ENCODE measurements around the gene YRDC. TPM values are rescaled to one million over a fixed set of nuclear protein-coding genes. Genes with fewer than 3 reads are reported as not detected.

The YRDC gene
- polyA plus RNA-seq, 1 of the 3 experiments (the other 2 are of a cell fraction) = 34.2 TPM

GRCh38 chr1:37767488-37767887 is 40.5 kb downstream of the YRDC start:
- ChIA-PET POLR2A (interaction anchor here (0.6 kb wide), 1 partner anchor 1304 kb away, joined by 4 read pairs; no protein-coding TSS in a partner anchor), CTCF (interaction anchor here (1.2 to 2.3 kb wide), 3 partner anchors 10 to 40 kb away, joined by 3 to 8 read pairs (median 7); partner anchors contain the start of gene C1orf122)
- TF ChIP-seq REST (IDR thresholded peaks at IDR 0.05; ENCODE audit: low read depth, low read length) (0 out of 2 replicates have a peak, but pooled peaks have one; percentile 41), TEAD4 (IDR thresholded peaks at IDR 0.05; ENCODE audit: borderline replicate concordance, insufficient read depth) (no peak)
- no peaks in the 10 kb centered on the region for H3K79me2 ChIP-seq (ENCODE audit: insufficient read depth)
- no peaks in the 10 kb centered on the region for H3K9me3 ChIP-seq
- 0 out of 2 replicates have a peak, but pooled peaks cover 3% of the 10 kb centered on the region for H4K20me1 ChIP-seq (ENCODE audit: insufficient read depth)
- peaks cover 0 to 13% of the 10 kb centered on the region in 2 experiments; a peak in 1 of 4 replicates for H3K4me1 ChIP-seq (ENCODE audit: control insufficient read depth in 1 of 2, insufficient read depth in 2 of 2, low read depth in 1 of 2, low read length in 1 of 2)
- H3K27me3 ChIP-seq (ENCODE audit: insufficient read depth) = peaks cover 40% of the 10 kb centered on the region
- WGBS (ENCODE audit: low lambda C conversion rate) = 6% methylated on average over 2 of the region's 2 CpGs
- H3F3A ChIP-seq (replicated peaks; ENCODE audit: insufficient read depth) = no peaks in the 10 kb centered on the region
- H3K4me3 ChIP-seq (ENCODE audit: low read depth in 2 of 2, low read length in 1 of 2) = no peak overlapping the region
- H3K36me3 ChIP-seq (replicated peaks in 1 of 2; ENCODE audit: control insufficient read depth in 1 of 2, insufficient read depth in 2 of 2, low read length in 1 of 2) = no peaks in the 10 kb centered on the region
- no peak overlapping the region for H3K9ac ChIP-seq
- no peak overlapping the region for H2AFZ ChIP-seq (ENCODE audit: low read depth)
- H3K4me2 ChIP-seq = no peak overlapping the region
- no peak overlapping the region for H3K27ac ChIP-seq (ENCODE audit: low read depth in 2 of 2, low read length in 1 of 2)
- no peak for DNase-seq
- no peaks in the 10 kb centered on the region for H3K9me2 ChIP-seq

- Histone ChIP-seq H2AFZ (ENCODE audit: low read depth) (no peak overlapping the region), H4K20me1 (ENCODE audit: insufficient read depth) (0 out of 2 replicates have a peak, but pooled peaks cover 3% of the 10 kb centered on the region), H3K79me2 (ENCODE audit: insufficient read depth) (no peaks in the 10 kb centered on the region), H3K4me3 (ENCODE audit: low read depth in 2 of 2, low read length in 1 of 2) (peak overlapping the region in 1 of 2 experiments; percentile 42; a peak in 2 of 4 replicates), H3K27ac (ENCODE audit: low read depth in 2 of 2, low read length in 1 of 2) (no peak overlapping the region), H3K27me3 (ENCODE audit: insufficient read depth) (peaks cover 40% of the 10 kb centered on the region), H3K36me3 (replicated peaks in 1 of 2; ENCODE audit: control insufficient read depth in 1 of 2, insufficient read depth in 2 of 2, low read length in 1 of 2) (no peaks in the 10 kb centered on the region), H3K4me2 (peak overlapping the region; percentile 24; the same call in 1 of the 2 replicates), H3F3A (replicated peaks; ENCODE audit: insufficient read depth) (no peaks in the 10 kb centered on the region), H3K4me1 (ENCODE audit: control insufficient read depth in 1 of 2, insufficient read depth in 2 of 2, low read depth in 1 of 2, low read length in 1 of 2) (peaks cover 0 to 13% of the 10 kb centered on the region in 2 experiments; a peak in 1 of 4 replicates), H3K9me3 (no peaks in the 10 kb centered on the region), H3K9me2 (no peaks in the 10 kb centered on the region), H3K9ac (no peak overlapping the region)
- WGBS (ENCODE audit: low lambda C conversion rate) = 4% methylated on average over 16 of the region's 27 CpGs
- no peak for TF ChIP-seq GABPA (IDR thresholded peaks at IDR 0.05; ENCODE audit: low read depth)
- TF ChIP-seq SIN3A (IDR thresholded peaks at IDR 0.05; ENCODE audit: borderline replicate concordance, low read depth, low read length) = no peak
- TF ChIP-seq GATA2 (CRISPR knock-in tag; IDR thresholded peaks at IDR 0.05) = no peak
- peak; percentile 62 for TF ChIP-seq MXI1 (IDR thresholded peaks at IDR 0.05; ENCODE audit: low read depth, low read length)
- no peak for TF ChIP-seq RXRA (IDR thresholded peaks at IDR 0.05; ENCODE audit: borderline replicate concordance, low read depth)
- no peak for TF ChIP-seq IRF3 (IDR thresholded peaks at IDR 0.05; ENCODE audit: low read depth, low read length)
- peak; percentile 58 for TF ChIP-seq RAD21 (IDR thresholded peaks at IDR 0.05; ENCODE audit: low read length)
- no peak for TF ChIP-seq YY1 (IDR thresholded peaks at IDR 0.05; ENCODE audit: low read depth)
- TF ChIP-seq CHD2 (IDR thresholded peaks at IDR 0.05; ENCODE audit: low read length, partially characterized antibody) = no peak
- TF ChIP-seq MAX (IDR thresholded peaks at IDR 0.05; ENCODE audit: low read depth) = no peak
- no peak for TF ChIP-seq NRF1 (IDR thresholded peaks at IDR 0.05; ENCODE audit: low read depth, low read length)
- 0 out of 2 replicates have a peak, but pooled peaks have one; percentile 9 for TF ChIP-seq CTCF (IDR thresholded peaks at IDR 0.05)
- TF ChIP-seq PBX3 (IDR thresholded peaks at IDR 0.05) = no peak
- DNase-seq = peak; percentile 67
- CTCF ChIA-PET = interaction anchor here (0.6 to 2.4 kb wide), 20 partner anchors 9 to 252 kb away, joined by 3 to 11 read pairs (median 3); partner anchors contain the start of genes C1orf122, MEAF6, MTF1 and YRDC
- POLR2A ChIA-PET = interaction anchor here (0.6 to 2.1 kb wide), 5 partner anchors 29 to 1145 kb away, joined by 3 to 6 read pairs (median 5); partner anchors contain the start of genes C1orf122, CDCA8 and YRDC
These were observed 41.9 kb downstream of the YRDC start for GRCh38 chr1:37765916-37766664.

Measured in SK-N-SH (cell line).